SK-N-SH (cell line): Measurements from ENCODE around the gene PSMD4. TPM values are rescaled to one million over a fixed set of nuclear protein-coding genes. Genes with fewer than 3 reads are reported as not detected.
A peak's percentile ranks its signal among the peaks of the same experiment; 100 is the strongest.

Experiments used
- CTCF ChIP-seq: fragments of 200-600 bp; sonication (generic); IDR thresholded peaks from 2 replicates; pipeline ENCODE4 v1.6.1; 2017; ENCODE audit warnings: antibody characterized with exemption, mild to moderate bottlenecking, moderate library complexity
- EZH2phosphoT487 ChIP-seq: fragments of 200-600 bp; sonication (generic); IDR thresholded peaks from 2 replicates; pipeline ENCODE4 v1.6.1; 2017; ENCODE audit warnings: low read depth, mixed run types, mild to moderate bottlenecking, antibody characterized with exemption, moderate library complexity, borderline replicate concordance
- FOSL2 ChIP-seq: IDR thresholded peaks from 2 replicates; pipeline ENCODE4 v1.4.0; 2012; ENCODE audit warnings: low read depth, mild to moderate bottlenecking, moderate library complexity, borderline replicate concordance
- FOXJ3 ChIP-seq: sonication (generic); formaldehyde crosslinking; IDR thresholded peaks from 2 replicates; pipeline ENCODE4 v1.5.1; 2020; ENCODE audit warnings: mild to moderate bottlenecking, missing genetic modification reagents
- IRF3 ChIP-seq: fragments of 150-350 bp; IDR thresholded peaks from 2 replicates; pipeline ENCODE4 v1.6.1; 2016; ENCODE audit warnings: mild to moderate bottlenecking, low read depth, low read length
- JUND ChIP-seq: IDR thresholded peaks from 2 replicates; pipeline ENCODE4 v1.4.0; 2012
- MXI1 ChIP-seq: IDR thresholded peaks from 2 replicates; pipeline ENCODE4 v1.6.1; 2012; ENCODE audit warnings: mild to moderate bottlenecking, low read depth, low read length, improper control_type of control experiment
- POLR2AphosphoS5 ChIP-seq: IDR thresholded peaks from 2 replicates; pipeline ENCODE4 v1.6.1; 2012; ENCODE audit warnings: low read depth, low read length
- RCOR1 ChIP-seq: fragments of 150-350 bp; IDR thresholded peaks from 2 replicates; pipeline ENCODE4 v1.6.1; 2017; ENCODE audit warnings: antibody characterized with exemption, low read length
- SMC3 ChIP-seq: IDR thresholded peaks from 2 replicates; pipeline ENCODE4 v1.6.1; 2012; ENCODE audit warnings: low read depth, low read length, improper control_type of control experiment
- TAF1 ChIP-seq: IDR thresholded peaks from 2 replicates; pipeline ENCODE4 v1.6.1; 2012; ENCODE audit warnings: low read depth, mild to moderate bottlenecking, low read length, moderate library complexity, borderline replicate concordance
- TEAD4 ChIP-seq: IDR thresholded peaks from 2 replicates; pipeline ENCODE4 v1.4.0; 2012; ENCODE audit warnings: mild to moderate bottlenecking, borderline replicate concordance; ENCODE audit not compliant: insufficient read depth
- USF1 ChIP-seq: IDR thresholded peaks from 2 replicates; pipeline ENCODE4 v1.4.0; 2012; ENCODE audit warnings: low read depth, borderline replicate concordance
- YY1 ChIP-seq: IDR thresholded peaks from 2 replicates; pipeline ENCODE4 v1.4.0; 2012; ENCODE audit warnings: low read depth, mild to moderate bottlenecking
- ZBTB33 ChIP-seq: IDR thresholded peaks from 2 replicates; pipeline ENCODE4 v1.4.0; 2012; ENCODE audit warnings: low read depth, borderline replicate concordance
- polyA plus RNA-seq, 3 experiments: library from polyadenylated mRNA; depleted of rRNA; stranded (reverse); fragments of >200 nt; gene quantifications; 2 replicates each; pipeline ENCODE4 v1.2.3, GENCODE V29; 2012

Gene PSMD4
- polyA plus RNA-seq, 1 of the 3 experiments (the other 2 are of a cell fraction), result 419 TPM

- TF ChIP-seq FOXJ3 (no peak), IRF3 (no peak), TEAD4 (no peak), YY1 (no peak), CTCF (no peak), ZBTB33 (peak; percentile 80), FOSL2 (peak; percentile 100), SMC3 (no peak), TAF1 (peak; percentile 25; the same call in 1 of the 2 replicates), EZH2phosphoT487 (no peak), POLR2AphosphoS5 (peak; percentile 91), JUND (peak; percentile 99), MXI1 (no peak), RCOR1 (0 out of 2 replicates have a peak, but pooled peaks have one; percentile 19), USF1 (no peak)
Observed at GRCh38 chr1:151311589-151312331, 57.2 kb downstream of the PSMD4 start (continued).
